Mesodermal cell (in vitro differentiated cells): ENCODE data around the gene RASAL2. TPM values are rescaled to one million over a fixed set of nuclear protein-coding genes. Genes with fewer than 3 reads are reported as not detected.
A peak's percentile ranks its signal among the peaks of the same experiment; 100 is the strongest.

Experiments
- H3K27ac ChIP-seq: 2 replicates; pipeline ENCODE4 v1.7.0; 2013; ENCODE audit warnings: mild to moderate bottlenecking, low read depth, low read length, moderate library complexity; ENCODE audit not compliant: severe bottlenecking
- H3K36me3 ChIP-seq: 2 replicates; pipeline ENCODE4 v1.7.1; 2013; ENCODE audit warnings: mild to moderate bottlenecking, low read length, moderate library complexity; ENCODE audit not compliant: control insufficient read depth, insufficient read depth
- H3K4me1 ChIP-seq: one replicate; pipeline ENCODE4 v1.7.1; 2013; ENCODE audit warnings: mild to moderate bottlenecking, low read length; ENCODE audit not compliant: insufficient read depth, control insufficient read depth, poor library complexity, severe bottlenecking
- H3K4me3 ChIP-seq: 2 replicates; pipeline ENCODE4 v1.7.0; 2013; ENCODE audit warnings: low read length, control low read depth, mild to moderate bottlenecking; ENCODE audit not compliant: insufficient read depth, poor library complexity, severe bottlenecking; ENCODE audit errors: extremely low read depth
- H3K9me3 ChIP-seq: 2 replicates; pipeline ENCODE4 v1.7.1; 2013; ENCODE audit warnings: mild to moderate bottlenecking, low read length, moderate library complexity; ENCODE audit not compliant: control insufficient read depth
- WGBS, 2 experiments: methylation state at CpG; one replicate each; pipeline ENCODE4 v1.1.5; 2013; ENCODE audit warnings: missing lambda C conversion rate in 2 of 2; ENCODE audit not compliant: insufficient coverage in 2 of 2; 5-methylcytosine and 5-hydroxymethylcytosine counted together
- polyA plus RNA-seq, 2 experiments: library from polyadenylated mRNA; stranded (reverse); fragments of 50-300 nt; gene quantifications; one replicate each; pipeline ENCODE4 v1.2.3, GENCODE V29; 2013

The RASAL2 gene
- polyA plus RNA-seq (2013, experiment 1 of 2): 12.3 TPM
- 10.3 TPM for polyA plus RNA-seq (2013, experiment 2 of 2)

DNA sequence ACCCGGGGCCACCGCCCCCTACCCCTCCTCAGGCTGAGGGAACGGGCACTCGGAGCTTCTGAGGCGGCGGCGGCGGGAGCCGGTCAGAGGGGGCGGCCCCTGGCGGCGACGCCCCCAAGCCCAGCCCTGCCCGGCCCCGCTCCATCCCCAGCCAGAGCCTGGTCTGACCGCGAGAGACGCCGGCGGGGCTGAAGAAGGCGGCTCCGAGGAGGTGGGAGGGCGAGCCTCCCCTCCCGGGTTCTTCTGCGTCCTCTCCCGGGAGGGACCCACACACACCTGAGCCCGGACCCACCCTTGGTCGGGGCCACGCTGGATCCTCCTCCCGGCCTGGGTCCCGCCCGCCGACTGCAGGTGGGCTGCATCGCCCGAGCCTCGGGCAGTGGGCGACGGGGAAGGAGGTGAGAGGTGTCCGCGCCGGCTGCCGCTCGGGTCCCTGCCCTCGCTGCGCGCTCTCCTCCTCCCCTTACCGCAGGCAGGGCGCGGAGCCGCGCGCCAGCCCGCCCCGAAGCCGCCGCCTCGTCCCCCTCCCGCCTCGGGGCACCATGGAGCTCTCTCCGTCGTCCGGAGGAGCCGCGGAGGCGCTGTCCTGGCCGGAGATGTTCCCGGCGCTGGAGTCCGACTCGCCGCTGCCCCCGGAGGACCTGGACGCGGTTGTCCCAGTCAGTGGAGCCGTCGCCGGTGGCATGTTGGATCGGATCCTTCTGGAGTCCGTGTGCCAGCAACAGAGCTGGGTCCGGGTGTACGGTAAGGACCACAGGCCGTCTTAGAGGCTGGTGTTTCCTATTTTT lies at the start of gene RASAL2:
TSS of gene RASAL2 (plus strand) at position 154 of the 788 bp plus-strand sequence. CDS start at position 543, 389 bp downstream.
- Histone ChIP-seq H3K4me3 (peak within 1 kb of the TSS; percentile 85), H3K4me1 (peaks cover 39% of the 10 kb centered on the region), H3K27ac (peak within 1 kb of the TSS; percentile 90), H3K9me3 (no peaks in the 10 kb centered on the region), H3K36me3 (no peaks in the 10 kb centered on the region)
- WGBS, 2 experiments: 0% methylated on average over 45 to 56 of the region's 82 CpGs

DNA sequence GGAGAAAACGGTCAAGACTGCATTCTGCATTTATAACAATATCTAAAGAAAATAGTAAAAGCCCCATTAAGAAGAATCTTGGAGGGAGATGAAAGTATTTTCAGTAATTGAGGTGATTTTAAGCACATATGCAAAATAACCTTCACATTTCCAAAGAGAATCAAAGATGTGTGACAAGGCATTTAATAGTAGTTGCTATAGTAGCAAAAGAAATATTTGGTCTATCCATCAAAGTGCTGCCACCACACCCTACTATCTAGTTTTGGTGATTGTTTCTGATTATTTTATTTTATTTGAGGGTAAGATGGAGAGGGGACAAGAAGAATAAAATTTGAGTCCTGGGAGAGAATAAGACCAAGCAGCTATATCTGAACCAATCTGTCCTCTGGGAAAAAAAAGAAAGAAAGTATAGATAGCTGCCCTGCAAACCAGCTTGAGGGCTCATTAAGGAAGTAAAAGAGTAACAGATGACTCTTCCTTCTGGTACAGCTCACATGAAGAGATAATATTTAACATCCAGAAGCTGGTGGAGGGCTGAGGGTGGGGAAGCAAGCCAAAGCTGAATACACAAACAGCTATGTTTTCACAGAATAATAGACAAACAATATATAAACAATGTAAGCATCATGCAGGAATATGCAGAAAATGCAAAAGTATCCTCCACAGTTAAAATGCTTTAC lies 47.2 kb upstream of the RASAL2 start:
- no peaks in the 10 kb centered on the region for H3K9me3 ChIP-seq
- no peak overlapping the region for H3K27ac ChIP-seq
- no CpG with 5 or more reads among the region's 1 CpG for WGBS, 2 experiments
- H3K4me3 ChIP-seq: no peak overlapping the region
- H3K4me1 ChIP-seq: peaks cover 7% of the 10 kb centered on the region
- H3K36me3 ChIP-seq: no peaks in the 10 kb centered on the region

DNA sequence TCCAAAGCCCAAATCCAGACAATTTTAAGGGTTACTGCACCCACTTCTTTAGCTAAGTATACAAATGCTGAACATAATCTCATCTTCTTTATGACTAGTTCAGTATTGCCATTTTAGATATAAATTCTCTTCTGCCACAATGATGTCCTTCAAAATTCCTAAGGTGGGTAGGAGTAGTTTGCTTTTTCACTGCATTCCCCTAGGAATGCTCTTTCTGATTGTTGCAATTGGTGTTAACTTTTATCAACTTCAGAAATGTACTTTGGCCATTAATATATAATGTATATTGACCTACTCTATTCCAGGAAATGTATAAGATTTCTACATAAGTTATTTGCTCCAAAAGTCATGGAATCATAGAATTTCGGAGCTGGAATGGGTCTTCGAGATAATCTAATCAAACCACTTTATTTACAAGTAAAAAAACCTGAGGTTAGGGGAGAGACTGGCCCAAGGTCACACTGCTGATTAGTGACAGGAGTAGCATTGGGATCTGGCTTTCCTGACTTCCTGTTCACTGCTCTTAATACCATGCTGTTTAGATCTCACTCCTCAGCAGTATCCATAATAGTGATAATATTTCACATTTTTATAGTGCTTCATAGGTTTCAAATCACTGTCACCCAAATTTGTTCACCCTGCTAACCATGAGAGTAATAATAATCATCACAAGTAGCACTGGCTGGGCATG lies 46.4 kb upstream of the RASAL2 start:
- no CpG with 5 or more reads among the region's 2 CpGs for WGBS, 2 experiments
- Histone ChIP-seq H3K4me3 (no peak overlapping the region), H3K27ac (no peak overlapping the region), H3K4me1 (peaks cover 7% of the 10 kb centered on the region), H3K9me3 (no peaks in the 10 kb centered on the region), H3K36me3 (no peaks in the 10 kb centered on the region)

DNA sequence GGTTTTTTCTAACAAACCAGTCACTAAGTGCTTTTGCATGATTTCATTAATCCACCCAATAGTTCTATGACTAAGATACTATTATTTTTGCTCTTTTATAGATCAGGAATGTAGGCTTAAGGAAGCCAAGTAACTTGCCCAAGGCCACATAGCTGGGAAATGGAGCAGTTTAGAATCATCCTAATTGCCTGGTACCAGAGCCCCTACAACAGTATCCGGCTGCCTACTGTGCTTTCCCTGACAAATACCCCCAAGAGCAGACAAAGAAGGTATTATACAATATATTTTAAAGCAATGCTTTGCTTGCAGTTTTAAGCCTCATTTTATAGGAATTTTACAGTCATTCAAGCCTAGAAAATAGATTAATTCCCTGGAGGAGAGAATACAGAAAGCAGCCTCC lies 45.5 kb upstream of the RASAL2 start:
- no peaks in the 10 kb centered on the region for H3K9me3 ChIP-seq
- H3K27ac ChIP-seq: no peak overlapping the region
- no peak overlapping the region for H3K4me3 ChIP-seq
- no CpG with 5 or more reads among the region's 1 CpG for WGBS, 2 experiments
- no peaks in the 10 kb centered on the region for H3K36me3 ChIP-seq
- peaks cover 15% of the 10 kb centered on the region for H3K4me1 ChIP-seq

DNA sequence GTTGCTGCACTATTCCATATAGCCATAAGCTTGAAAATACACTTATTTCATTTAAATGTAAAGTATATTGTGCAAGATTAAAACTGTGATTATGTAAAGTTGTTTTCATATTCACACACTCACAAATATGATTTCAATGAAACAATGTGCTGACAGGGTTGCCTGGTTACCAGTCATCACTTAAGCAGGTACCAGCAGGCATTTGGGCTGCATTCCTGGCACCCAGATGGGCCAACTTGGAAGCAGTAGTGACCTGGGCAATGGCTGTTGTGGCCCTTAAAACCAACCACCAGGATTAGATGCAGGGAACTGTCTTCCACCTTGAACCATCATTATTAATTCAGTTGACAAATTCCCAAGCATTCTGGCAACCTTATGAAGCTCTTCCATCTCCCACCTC lies 45.0 kb upstream of the RASAL2 start:
- peaks cover 18% of the 10 kb centered on the region for H3K4me1 ChIP-seq
- no peak overlapping the region for H3K4me3 ChIP-seq
- no peaks in the 10 kb centered on the region for H3K9me3 ChIP-seq
- H3K27ac ChIP-seq: no peak overlapping the region
- H3K36me3 ChIP-seq: no peaks in the 10 kb centered on the region

DNA sequence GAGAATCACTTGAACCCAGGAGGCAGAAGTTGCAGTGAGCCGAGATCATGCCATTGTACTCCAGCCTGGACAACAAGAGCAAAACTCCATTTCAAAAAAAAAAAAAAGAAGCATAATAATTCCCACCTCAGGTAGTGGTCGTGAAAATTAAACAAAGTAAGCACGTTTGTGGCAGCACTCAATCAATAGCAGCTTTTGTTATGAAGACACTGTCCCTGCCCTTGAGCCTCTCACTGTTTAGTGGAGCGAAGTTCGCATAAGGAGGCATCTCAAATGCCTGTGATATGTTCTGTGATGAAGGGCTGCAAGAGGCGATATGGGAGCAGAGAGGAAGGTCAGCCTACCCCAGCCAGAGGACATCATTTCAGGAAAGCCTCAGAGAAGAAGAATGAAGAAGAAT lies 43.8 kb upstream of the RASAL2 start:
- H3K4me1 ChIP-seq: peaks cover 18% of the 10 kb centered on the region
- no peak overlapping the region for H3K4me3 ChIP-seq
- WGBS, 2 experiments: 86 to 90% methylated on average over 3 to 5 of the region's 6 CpGs
- no peaks in the 10 kb centered on the region for H3K36me3 ChIP-seq
- H3K27ac ChIP-seq: no peak overlapping the region
- no peaks in the 10 kb centered on the region for H3K9me3 ChIP-seq

DNA sequence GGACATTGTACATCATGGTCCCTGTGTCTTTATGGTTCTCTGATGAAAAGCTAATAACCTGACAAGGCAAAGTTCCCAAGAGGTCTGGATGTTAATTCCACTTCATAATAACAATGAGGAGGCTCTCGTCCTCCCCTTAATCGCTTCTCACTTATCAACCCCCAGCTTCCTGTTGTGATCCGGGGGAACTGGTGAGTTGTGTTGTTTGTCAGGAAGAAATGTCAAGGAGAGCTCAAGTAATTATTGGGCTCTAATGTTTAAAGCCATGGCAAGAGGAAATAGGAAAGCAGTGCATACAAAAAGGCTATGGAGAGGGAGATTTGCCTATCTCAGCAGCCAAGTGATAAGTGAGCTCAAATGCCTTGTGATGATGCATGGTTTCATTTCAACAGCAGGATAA lies 42.8 kb upstream of the RASAL2 start:
- Histone ChIP-seq H3K36me3 (no peaks in the 10 kb centered on the region), H3K27ac (peak overlapping the region; percentile 36), H3K9me3 (no peaks in the 10 kb centered on the region), H3K4me3 (no peak overlapping the region), H3K4me1 (peaks cover 21% of the 10 kb centered on the region)
- WGBS, 2 experiments: 20% methylated on average over 1 of the region's 3 CpGs; no CpG with 5 or more reads in 1 of the 2 experiments

DNA sequence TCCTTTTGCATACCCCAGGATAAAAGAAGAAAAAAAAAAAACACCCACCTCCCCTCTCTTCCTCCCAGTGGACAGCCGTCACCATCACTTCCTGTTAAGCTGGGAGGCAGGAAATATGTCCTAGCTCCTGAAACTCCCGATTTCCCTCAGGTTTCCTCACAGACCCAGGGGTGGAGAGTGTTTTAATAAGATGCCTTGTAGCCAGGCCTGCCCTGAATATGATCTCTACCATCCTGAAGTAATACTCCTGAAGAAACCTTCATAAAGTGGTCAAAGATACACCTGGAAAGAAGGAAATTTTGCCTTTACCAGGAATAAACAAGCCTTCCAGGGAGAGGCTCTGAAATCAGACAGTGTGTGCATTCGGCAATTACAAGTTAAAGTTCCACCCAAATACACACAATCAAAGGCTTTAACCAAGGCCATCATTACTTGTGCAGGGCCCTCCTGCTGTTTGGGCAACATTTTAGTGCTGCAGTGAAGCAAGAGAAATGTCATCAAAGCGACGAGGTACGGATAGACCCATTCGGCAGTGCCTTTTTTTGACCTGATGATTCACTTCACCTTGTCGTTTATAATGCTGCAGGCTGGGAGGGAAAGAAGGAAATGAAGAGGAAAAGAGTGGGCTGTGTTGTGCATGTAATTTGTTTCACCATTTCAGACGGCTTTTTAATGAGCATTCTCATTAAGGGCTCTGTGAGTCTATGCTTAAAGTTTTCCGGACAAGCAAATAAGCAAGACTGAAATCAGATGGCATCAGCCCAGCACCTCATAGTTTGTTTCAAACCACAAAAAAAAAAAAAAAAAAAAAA lies 41.0 kb upstream of the RASAL2 start:
- WGBS, 2 experiments: 66 to 74% methylated on average over 7 to 8 of the region's 10 CpGs
- Histone ChIP-seq H3K27ac (peak overlapping the region; percentile 37), H3K4me3 (no peak overlapping the region)

DNA sequence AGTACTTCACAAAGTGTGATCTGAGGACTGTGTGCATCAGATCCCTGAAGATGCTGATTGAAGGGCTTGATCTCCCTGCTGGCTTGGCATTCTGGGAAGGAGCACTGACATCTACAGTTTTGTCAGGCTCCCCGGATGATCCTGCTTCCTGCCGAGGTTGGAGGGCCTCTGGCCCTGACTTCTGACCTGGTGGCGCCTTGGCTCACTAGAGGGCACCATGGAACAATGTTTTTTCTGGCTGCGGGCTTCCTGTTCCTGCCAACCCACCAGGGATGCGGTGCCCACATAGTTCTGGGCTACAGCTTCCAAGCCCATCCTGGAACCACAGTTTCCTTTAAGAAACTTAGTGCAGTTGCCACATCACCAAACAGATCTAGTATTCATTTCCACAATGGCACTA lies 38.8 kb upstream of the RASAL2 start:
- peak overlapping the region; percentile 5 for H3K27ac ChIP-seq
- no peaks in the 10 kb centered on the region for H3K36me3 ChIP-seq
- 30 to 34% methylated on average over 5 of the region's 5 CpGs for WGBS, 2 experiments
- H3K4me3 ChIP-seq: no peak overlapping the region
- no peaks in the 10 kb centered on the region for H3K9me3 ChIP-seq
- peaks cover 33% of the 10 kb centered on the region for H3K4me1 ChIP-seq

More for the DNA sequence above, 41.0 kb upstream of the RASAL2 start:
- Histone ChIP-seq H3K36me3 (no peaks in the 10 kb centered on the region), H3K9me3 (no peaks in the 10 kb centered on the region), H3K4me1 (peaks cover 28% of the 10 kb centered on the region)

DNA sequence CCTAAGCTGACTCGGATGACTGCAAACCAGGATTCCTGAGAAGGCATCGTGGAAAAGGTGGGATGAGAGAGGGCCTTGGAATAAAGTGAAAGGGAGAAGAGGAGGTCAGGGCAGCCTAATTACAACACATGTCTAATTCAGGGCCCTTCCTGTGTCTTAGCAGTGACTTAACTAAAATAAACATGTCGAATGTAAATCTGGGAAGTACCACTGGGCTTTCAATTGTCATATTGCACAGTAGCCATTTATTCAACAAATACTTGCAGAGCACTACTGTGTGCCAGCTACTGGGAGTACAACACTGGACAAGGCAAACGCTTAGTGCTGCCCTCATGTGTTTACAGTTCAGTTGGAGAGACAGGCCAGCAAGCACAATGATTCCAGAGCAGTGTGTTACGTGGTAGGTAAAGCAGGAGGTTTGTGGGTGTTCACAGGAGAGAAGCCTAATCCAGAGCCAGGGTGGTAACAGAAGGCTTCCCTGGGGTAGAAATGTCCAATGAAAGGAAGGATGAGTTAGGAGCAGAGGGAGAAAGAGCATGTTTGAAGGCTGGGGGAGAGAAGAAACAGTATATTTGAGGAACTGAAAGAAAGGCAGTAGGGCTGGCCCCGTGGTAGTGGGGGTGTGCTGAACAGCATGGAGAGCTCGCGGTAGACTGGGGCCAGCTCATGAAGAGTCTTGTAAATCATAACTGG lies 38.0 kb upstream of the RASAL2 start:
- no peak overlapping the region for H3K4me3 ChIP-seq
- WGBS, 2 experiments: 71 to 87% methylated on average over 4 to 8 of the region's 8 CpGs
- H3K27ac ChIP-seq: no peak overlapping the region
- H3K9me3 ChIP-seq: no peaks in the 10 kb centered on the region
- H3K36me3 ChIP-seq: no peaks in the 10 kb centered on the region
- peaks cover 36% of the 10 kb centered on the region for H3K4me1 ChIP-seq
